Right lobe of liver (tissue), 4 donors: ENCODE measurements around the gene CIB2.

Experiments used
- CTCF ChIP-seq, 4 donors: fragments of 200-600 bp in 3 of 4; fragments of 450-650 bp in 1 of 4; IDR thresholded peaks; one replicate each; pipeline versions ENCODE4 v1.5.1 to v1.8.0; 2016 to 2022; ENCODE audit warnings: antibody characterized with exemption in 4 of 4, mild to moderate bottlenecking in 2 of 4
- POLR2A ChIP-seq: fragments of 450-650 bp; IDR thresholded peaks from one replicate; pipeline ENCODE4 v1.6.1; 2017; ENCODE audit warnings: antibody characterized with exemption, mild to moderate bottlenecking
- donor health status: DM: no; HTN: no; CAD: no.
- donor health status: DM: no; HTN: no; CAD: no.
- donor health status: DM: no; HTN: yes; CAD: no.

GRCh38 chr15:78133801-78134200 lies 2.6 kb upstream of the CIB2 start:
- no peak for TF ChIP-seq CTCF (IDR thresholded peaks at IDR 0.05)
- no peak for TF ChIP-seq POLR2A
